ENCODE results near the gene NAA38.
"Not testable (repeated sequence)": the region's sequence is repeated elsewhere in the genome, so short reads cannot be mapped to it uniquely, and the experiment has no call there.

NAA38 gene

DNA sequence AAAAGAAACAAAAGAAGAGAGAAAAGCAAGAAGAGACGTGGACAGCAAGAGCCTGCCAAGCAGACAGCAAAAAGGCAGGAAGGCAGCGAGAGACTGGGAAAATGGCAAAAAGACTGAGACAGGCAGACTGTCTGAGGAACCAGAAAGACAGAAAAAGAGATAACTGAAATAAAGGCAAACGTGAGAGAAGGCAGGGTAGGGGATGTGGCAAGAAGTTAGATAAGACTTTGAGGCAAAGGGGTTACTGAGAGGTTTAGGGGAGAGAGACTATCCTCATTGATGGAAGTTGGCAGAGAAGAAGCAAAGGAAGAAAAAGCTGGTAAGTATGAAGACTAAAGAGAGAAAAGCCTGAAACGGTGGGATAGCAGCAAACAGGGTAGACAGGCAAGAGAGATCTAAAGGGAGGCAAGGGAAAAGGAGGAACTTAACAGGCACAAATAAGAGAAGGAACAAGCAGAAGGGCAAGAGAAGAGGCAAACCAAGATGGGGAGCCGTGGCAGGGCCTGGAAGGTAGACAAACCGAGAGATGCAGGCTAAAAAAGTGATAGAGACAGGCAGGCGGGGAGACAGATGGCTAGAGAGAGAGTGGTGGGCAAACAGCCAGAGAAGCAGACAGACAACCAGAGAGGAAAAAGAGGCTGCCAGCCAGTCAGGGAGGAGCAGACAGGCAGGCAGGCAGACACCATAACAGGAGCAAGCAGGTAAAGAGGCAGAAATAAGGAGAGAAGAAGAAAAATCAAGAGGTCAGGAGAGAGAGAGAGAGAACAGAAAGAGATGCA is 24.1 kb upstream of the NAA38 start:
- DNase-seq = no peak

DNA sequence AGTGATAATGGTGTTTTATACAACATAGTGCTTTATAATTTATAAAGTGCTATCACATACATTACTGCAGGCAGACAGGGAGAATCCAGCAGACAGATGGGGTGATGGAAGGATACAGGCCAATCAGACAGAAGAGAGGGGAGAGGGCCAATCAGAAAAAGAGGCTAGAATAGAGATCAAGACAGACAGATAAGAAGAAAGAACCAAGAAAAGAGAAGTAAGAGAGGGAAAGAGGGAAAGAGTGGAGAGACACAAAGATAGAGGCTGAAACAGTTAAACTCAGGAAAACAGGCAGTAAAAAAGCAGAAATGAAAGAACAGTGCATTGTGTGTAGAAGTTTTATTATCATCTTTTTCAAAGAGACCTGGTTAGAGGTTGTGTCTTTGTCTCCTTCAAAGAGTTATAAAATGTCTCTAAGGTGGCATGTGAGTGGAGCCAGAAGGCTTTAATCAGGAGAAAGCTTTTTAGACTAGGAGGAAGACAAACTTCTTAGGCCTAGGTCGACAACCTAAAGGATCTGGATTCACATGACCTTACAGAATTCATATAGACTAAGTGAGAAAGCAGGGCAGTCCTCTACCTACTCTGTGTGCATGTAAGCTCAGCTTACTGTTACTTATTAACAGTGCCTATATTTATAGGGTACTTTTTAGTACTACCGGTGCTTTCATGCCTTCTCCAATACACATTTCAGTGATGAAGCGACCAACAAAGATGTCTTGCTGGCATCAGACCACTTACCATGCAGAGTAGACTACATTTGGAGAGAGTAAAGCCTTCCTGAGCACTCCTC is 22.9 kb upstream of the NAA38 start:
- no peak for DNase-seq

DNA sequence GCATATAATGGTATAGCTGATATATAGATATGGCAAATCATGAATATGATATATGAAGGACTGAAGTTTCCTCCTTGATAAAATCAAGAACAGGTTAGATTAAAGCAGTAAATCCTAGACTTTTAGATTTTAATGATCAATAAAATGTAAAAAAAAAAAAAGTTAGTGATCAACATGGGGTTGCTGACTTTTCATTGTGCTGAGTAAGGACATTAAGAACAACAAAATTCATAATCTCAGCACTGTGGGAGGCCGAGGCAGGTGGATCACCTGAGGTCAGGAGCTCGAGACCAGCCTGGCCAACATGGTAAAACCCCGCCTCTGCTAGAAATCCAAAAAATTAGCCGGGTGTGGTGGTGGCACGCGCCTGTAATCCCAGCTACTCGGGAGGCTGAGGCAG is 20.9 kb upstream of the NAA38 start:
- DNase-seq = no peak

DNA sequence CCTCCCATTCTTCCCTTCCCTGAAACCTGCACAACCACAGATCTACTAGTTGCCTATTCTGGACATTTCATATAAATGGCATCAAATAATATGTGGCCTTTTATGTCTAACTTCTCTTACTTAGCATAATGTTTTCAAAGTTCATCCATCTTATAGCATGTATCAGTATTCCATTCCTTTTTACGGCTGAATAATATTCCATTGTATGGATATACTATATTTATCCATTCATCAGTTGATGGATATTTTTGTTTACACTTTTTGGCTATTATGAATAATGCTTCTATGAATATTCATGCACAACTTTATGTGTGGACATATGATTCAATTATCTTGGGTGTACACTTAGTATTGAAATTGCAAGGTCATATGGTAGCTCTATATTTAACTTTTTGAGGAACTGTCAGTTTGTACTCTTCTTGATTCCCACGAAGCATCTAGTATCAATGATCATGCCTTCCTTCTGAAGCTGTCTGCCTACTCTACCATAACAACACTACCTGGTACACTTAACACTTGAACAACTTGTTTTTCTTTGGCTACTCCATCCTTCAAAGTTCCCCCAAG is 18.5 kb upstream of the NAA38 start:
- DNase-seq = no peak

DNA sequence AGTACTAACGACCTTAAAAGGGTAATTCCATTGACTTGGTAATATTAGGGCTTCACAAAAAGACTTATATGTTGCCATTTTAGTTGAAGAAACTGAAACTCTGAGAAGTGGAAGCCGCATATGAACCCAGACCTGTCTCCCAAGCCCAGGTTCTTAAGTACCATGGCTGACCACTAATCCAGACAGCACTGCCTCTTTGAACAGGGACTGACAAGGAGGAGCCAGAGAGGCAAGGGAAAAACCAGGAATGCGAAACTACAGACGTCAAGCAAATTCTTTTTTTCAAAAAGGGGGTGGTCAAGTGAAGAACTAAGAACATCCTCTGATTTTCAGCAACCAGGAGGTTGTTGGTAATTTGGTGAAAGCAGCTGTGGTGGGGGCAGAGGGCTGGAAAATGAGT is 15.7 kb upstream of the NAA38 start:
- no peak for DNase-seq

DNA sequence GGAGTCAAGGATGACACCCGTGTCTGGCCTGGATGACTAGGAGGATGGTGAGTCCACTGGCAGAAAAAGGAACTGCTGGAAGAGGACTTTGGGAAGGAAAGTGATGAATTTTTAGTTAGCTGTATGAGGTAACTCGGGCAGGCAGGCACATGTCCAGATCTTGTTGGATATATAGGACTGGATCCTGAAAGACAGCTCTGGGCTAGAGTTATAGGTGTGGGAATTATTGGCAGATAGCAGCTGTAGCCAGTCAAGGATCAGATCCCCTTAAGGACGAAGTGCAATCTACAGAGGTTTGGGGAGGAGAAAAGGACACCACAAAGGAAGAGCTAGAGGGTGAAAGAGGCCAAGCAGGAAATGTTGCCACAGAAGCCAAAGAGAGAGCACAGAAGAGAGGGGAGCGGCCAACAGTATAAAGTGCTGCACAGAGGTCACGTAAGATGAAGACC is 10.5 kb upstream of the NAA38 start:
- DNase-seq = no peak

DNA sequence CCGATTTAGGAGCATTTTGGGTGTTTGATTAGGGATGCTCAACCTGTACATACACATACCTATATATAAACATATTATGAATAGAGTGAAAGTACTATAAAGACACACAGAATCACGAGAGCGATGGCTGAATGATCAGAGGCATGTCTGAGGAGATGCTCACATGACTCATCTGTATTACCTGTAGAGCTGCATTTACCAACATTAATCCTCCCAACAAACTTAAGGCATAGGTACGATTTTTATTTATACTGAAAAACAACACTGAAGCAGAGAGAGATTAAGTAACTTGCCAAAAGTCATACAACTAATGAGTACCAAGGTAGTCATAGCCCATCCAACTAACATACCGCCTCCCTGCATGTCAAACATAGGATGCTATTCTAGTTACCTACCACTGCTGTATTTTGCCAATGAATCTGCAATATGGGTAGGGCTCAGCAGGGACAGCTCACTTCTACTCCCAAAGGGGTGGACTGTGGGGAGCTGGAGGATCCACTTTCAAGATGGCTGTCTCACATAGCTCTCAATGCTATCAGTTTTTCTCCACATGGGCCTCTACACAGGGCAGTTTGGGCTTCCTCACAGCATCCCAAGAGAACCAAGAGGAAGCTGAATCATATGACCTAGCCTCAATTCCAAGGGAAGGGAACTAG is 7.8 kb upstream of the NAA38 start:
- no peak for DNase-seq

DNA sequence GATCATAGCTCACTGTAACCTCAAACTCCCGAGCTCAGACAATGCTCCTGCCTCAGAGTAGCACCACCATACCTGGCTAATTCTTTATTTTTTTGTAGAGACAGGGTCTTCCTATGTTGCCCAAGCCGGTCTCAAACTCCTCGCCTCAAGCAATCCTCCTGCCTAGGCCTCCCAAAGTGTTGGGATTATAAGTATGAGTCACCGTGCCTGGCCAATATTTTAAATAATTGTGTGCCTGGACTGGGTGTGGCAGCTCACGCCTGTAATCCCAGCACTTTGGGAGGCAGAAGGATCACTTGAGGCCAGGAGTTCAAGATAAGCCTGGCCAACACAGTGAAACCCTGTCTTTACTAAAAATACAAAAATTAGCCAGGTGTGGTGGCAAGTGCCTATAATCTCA is 7.0 kb upstream of the NAA38 start:
- not testable (repeated sequence) for DNase-seq

DNA sequence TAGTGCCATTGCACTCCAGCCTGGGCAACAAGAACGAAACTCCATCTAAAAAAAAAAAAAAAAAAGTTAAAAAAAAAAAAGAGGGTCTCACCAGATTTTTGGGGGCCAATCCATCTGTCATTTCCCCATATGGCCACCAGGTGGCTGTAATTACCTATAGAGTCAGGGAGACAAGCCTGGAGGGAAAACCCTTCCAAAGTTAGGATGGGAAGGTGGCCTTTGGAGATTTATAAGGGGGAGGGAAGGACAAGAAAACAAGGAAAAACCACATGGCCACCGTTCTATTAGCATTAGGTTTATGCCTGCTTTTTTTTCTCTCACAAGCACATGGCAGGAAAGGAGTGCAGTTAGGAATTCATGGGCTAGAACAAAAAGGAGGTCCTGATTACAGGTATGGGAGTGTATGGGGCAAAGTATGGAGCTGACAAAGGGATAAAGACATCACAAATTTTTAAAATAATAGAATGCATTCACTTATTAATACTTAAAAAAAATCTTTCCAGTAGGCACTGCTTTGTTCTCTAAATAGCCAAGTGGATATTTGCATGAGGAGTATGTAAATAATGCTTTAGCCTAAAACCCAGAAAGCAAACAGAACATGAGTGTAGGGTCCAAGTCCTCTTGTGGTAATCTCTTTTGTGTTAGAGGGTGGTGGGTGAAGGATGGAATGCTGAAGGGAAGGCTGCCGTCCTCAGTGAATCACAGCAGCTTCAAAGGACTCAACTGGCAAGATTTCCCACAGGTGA is 5.5 kb upstream of the NAA38 start:
- peak; percentile 51 for DNase-seq

DNA sequence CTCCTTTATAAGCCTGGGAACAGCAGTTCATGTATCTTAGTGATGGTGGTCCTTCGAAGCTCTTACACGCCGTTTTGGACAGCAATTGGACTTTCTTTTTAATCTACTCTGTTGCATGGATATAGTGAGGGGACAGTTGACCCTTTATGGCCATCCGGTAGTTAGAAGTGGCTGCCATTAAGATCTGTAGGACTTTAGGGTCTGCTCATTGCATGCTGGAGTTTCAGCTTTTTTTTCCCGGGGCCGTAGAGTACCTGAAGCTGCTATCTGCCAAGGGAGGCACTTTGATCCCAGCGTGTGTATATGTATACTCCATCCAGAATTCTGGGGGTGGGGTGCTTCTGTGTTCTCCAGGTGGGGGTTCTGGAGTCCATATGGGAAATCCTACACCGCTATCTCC is 1.7 kb upstream of the NAA38 start:
- DNase-seq = no peak

DNA sequence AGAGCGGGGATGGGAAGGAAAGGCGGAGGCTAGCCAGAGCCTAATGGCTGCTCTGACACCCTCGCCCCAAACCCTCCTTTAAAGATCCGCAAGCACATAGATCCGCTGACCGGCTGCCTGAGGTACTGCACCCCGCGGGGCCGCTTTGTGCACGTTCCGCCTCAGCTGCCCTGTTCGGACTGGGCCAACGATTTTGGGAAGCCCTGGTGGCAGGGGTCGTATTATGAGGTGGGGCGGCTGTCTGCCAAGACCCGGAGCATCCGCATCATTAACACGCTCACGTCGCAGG is 1.1 kb upstream of the NAA38 start:
- peak; percentile 47 for DNase-seq

DNA sequence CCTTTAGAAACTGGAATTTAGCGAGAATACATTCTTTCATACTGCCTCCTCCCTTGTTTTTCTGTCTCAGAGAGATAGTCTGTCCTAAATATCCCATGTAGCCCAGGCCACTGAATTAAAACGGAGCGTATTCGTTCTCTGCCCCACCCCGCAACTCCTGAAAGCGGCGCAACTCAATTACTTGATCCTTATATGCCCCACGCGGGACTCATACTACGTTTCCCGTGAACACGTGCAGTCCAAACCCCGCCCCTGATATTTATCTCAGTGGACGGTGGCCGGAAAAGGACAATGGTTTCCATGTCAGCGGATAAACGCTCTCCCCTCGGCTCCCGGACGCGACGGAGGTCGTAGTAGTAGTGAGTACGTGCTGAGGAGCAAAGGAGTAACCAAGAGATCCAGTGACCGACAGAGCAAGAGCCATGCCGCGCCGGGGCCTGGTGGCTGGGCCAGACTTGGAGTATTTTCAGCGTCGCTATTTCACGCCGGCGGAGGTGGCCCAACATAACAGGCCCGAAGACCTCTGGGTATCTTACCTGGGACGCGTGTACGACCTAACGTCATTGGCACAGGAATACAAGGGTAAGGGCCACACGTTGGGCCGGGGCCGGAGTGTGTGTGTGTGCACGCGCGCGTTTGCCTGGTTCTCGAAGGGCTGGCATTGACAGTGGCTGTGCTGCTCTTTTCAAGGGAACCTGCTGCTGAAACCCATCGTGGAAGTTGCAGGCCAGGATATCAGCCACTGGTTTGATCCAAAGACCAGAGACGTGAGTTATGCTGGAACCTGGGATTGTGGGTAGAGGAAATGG is 558 bp upstream of the NAA38 start, which contains the start of gene CYB5D1:
Gene CYB5D1 (plus strand): TSS at position 291 of the 809 bp plus-strand sequence. CDS start 132 bp downstream, at position 423.
- DNase-seq = peak; percentile 94

DNA sequence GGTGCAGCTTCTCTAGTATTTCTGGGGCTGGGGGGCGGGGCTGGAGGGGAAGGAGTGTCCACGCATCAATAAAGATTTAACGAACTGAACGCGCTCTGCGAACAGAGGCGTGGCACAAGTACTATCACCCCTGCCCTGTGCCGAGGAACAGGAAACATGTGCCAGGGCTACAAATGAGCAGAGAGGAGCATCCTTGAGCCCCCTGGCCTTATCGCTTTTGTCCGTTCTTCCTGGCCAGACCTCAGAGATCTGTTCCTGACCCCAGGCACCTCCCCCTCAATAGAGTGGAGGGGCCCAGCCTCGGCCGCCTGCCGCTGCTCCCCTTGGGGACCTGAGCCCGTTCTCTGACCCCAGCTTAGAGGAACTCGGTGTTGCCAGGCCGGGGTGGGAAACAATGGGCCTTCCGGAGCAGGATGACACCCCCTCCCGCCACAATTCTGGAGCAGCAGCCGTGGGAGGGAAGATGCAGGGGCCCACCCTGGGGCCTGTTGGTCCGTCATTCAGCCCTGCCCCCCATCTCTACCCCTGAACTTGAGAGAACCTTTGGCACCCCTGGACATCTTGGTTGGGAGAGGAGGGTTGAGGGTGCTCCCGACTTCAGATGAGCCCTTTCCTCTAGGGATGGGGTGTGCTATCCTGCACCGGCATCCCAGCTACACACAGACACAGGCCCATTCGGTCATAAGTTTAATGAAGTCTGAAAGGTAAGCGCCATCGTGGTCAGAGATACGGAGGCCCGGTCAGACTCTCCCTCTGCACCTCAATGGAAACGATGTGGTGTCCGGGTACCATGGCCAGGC is 1.1 kb downstream of the NAA38 start:
- DNase-seq = peak; percentile 43

DNA sequence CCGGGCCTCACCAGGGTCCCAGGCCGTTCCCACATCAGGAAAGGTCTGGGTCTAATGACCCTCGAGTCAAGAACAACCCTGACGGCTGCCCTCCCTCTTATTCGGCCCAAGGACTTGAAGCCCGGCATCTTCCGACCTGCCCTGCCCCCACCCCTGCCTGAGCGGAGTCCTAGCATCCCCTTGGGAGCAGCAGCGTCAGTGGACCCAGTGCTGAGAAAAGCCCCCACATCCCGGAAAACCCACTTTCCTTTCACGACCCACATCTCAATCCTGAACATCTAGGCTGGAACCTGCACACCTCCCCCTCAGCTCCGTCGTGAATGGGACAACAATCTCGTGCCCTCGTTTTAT is 1.7 kb downstream of the NAA38 start:
- no peak for DNase-seq

DNA sequence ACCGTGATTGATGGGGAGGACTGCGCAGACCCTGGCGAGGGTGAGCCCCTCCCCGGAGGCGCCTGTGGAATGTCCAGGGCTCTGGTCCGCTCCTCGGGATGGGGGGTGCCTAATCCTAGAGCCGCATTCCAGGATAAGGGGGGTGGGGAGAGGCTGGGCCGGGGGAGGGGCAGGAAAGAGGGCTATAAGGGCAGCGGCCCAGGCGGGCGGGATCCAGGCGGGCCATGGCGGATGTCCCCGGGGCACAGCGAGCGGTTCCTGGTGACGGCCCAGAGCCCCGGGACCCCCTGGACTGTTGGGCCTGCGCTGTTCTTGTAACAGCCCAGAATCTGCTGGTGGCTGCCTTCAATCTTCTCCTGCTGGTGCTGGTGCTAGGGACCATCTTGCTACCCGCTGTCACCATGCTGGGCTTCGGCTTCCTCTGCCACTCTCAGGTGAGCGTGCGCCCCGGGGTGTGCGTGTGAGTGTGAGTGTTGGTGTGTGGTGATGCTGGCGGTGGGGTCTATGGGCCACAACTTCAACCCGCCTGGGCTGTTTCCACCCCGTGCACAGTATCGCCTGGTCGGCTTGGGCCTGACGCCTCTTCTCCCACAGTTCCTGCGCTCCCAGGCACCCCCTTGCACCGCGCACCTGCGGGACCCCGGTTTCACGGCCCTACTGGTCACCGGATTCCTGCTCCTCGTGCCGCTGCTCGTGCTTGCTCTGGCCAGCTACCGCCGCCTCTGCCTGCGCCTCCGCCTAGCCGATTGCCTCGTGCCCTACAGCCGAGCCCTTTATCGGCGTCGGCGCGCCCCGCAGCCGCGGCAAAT is 2.3 kb downstream of the NAA38 start, which contains the start of gene TMEM88:
Gene TMEM88 (plus strand): TSS at position 216 of the 809 bp plus-strand sequence. CDS start 9 bp downstream, at position 225.
- no peak for DNase-seq

DNA sequence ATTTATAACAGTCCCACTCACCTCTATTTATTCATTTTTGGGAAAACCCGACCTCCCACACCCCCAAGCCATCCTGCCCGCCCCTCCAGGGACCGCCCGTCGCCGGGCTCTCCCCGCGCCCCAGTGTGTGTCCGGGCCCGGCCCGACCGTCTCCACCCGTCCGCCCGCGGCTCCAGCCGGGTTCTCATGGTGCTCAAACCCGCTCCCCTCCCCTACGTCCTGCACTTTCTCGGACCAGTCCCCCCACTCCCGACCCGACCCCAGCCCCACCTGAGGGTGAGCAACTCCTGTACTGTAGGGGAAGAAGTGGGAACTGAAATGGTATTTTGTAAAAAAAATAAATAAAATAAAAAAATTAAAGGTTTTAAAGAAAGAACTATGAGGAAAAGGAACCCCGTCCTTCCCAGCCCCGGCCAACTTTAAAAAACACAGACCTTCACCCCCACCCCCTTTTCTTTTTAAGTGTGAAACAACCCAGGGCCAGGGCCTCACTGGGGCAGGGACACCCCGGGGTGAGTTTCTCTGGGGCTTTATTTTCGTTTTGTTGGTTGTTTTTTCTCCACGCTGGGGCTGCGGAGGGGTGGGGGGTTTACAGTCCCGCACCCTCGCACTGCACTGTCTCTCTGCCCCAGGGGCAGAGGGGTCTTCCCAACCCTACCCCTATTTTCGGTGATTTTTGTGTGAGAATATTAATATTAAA is 3.1 kb downstream of the NAA38 start:
- DNase-seq = no peak

DNA sequence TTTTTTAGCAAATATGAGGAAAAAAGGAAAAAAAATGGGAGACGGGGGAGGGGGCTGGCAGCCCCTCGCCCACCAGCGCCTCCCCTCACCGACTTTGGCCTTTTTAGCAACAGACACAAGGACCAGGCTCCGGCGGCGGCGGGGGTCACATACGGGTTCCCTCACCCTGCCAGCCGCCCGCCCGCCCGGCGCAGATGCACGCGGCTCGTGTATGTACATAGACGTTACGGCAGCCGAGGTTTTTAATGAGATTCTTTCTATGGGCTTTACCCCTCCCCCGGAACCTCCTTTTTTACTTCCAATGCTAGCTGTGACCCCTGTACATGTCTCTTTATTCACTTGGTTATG is 3.7 kb downstream of the NAA38 start:
- DNase-seq = no peak

DNA sequence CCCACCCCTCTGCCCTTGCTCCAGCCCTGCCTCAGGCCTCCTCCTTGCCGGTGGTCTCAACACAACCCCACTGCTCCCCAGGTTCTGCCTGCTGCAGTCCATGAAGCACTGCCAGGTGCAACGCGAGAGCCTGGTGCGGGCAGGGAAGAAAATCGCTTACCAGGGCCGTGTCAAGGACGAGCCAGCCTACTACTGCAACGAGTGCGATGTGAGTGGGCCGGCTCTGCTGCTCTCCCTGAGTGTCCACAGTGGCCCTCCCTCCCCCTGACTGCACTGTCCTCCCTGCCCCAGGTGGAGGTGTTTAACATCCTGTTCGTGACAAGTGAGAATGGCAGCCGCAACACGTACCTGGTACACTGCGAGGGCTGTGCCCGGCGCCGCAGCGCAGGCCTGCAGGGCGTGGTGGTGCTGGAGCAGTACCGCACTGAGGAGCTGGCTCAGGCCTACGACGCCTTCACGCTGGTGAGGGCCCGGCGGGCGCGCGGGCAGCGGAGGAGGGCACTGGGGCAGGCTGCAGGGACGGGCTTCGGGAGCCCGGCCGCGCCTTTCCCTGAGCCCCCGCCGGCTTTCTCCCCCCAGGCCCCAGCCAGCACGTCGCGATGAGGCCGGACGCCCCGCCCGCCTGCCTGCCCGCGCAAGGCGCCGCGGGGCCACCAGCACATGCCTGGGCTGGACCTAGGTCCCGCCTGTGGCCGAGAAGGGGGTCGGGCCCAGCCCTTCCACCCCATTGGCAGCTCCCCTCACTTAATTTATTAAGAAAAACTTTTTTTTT is 4.3 kb downstream of the NAA38 start:
- no peak for DNase-seq

DNA sequence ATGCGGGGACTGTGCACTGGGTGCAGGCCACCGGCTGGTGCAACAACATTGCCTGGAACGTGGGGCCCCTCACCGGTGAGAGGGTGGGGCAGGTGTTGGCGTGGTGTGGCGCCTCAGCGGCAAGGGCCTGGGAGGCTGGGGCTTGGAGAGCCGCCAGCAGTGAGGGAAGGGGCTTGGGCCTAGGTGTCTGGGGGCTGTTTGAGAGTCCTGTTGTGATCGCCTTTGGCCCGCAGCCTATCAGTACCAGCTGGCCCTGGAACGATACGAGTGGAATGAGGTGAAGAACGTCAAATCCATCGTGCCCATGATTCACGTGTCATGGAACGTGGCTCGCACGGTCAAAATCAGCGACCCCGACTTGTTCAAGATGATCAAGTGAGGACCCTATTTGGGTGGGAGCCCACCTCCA is 5.1 kb downstream of the NAA38 start:
- no peak for DNase-seq

All from activated CD4-positive, alpha-beta T cell treated with anti-CD3 and anti-CD28 coated beads, Interleukin-2, amount 50 U/mL, for 16 hours (primary cell).